PC-9 (cell line): ENCODE results near the gene CACNA1E. TPM values are rescaled to one million over a fixed set of nuclear protein-coding genes. Genes with fewer than 3 reads are reported as not detected.

ENCODE experiments used
- BruUV-seq: library from RNA; stranded (reverse); fragments of 400-500 nt; replicated peaks from 2 replicates; lab custom pipeline; 2021; lab: Mats Ljungman, UMichigan
- CTCF ChIA-PET: fragments of 300-600 bp; sonication (Branson Sonifier 250); formaldehyde crosslinking; loops from one replicate; lab custom pipeline; 2022; ENCODE audit warnings: antibody characterized with exemption; lab: Charles Lee
- POLR2A ChIA-PET: fragments of 300-600 bp; sonication (Branson Sonifier 250); formaldehyde crosslinking; loops from one replicate; lab custom pipeline; 2022; ENCODE audit warnings: antibody characterized with exemption; ENCODE audit not compliant: unreplicated experiment; lab: Charles Lee
- DNase-seq, 2 experiments: peaks; one replicate each; pipeline versions ENCODE4 v3.0.0 to v3.0.0-alpha.2; 2015 to 2022; ENCODE audit warnings: mixed read lengths in 1 of 2
- H2AFZ ChIP-seq: fragments of 200-600 bp; sonication (generic); 2 replicates; pipeline ENCODE4 v1.8.1; 2017; ENCODE audit warnings: antibody characterized with exemption
- H3F3A ChIP-seq: fragments of 200-600 bp; sonication (generic); 2 replicates; pipeline ENCODE4 v1.8.1; 2017; ENCODE audit warnings: antibody characterized with exemption, mild to moderate bottlenecking, low read depth; ENCODE audit not compliant: insufficient read depth
- H3K27ac ChIP-seq: fragments of 200-600 bp; sonication (generic); 2 replicates; pipeline ENCODE4 v1.6.1; 2016; ENCODE audit warnings: mixed run types
- H3K27me3 ChIP-seq: fragments of 200-600 bp; sonication (generic); 2 replicates; pipeline ENCODE4 v1.6.1; 2016; ENCODE audit warnings: low read depth, mixed run types; ENCODE audit not compliant: insufficient read depth
- H3K36me3 ChIP-seq: fragments of 200-600 bp; sonication (generic); 2 replicates; pipeline ENCODE4 v1.6.1; 2016; ENCODE audit warnings: low read depth, mixed run types
- H3K4me1 ChIP-seq: fragments of 200-600 bp; sonication (generic); replicated peaks from 2 replicates; pipeline ENCODE4 v1.6.1; 2016; ENCODE audit warnings: mixed run types; ENCODE audit not compliant: insufficient read depth
- H3K4me2 ChIP-seq: fragments of 200-600 bp; sonication (generic); 2 replicates; pipeline ENCODE4 v1.6.1; 2017; ENCODE audit warnings: mixed run types
- H3K4me3 ChIP-seq: fragments of 200-600 bp; sonication (generic); 2 replicates; pipeline ENCODE4 v1.6.1; 2016; ENCODE audit warnings: mixed run types
- H3K79me2 ChIP-seq: fragments of 200-600 bp; sonication (generic); 2 replicates; pipeline ENCODE4 v1.6.1; 2017; ENCODE audit warnings: low read depth, mixed run types
- H3K9me2 ChIP-seq: fragments of 200-600 bp; sonication (generic); 2 replicates; pipeline ENCODE4 v1.8.1; 2017; ENCODE audit warnings: mild to moderate bottlenecking; ENCODE audit not compliant: insufficient read depth
- H3K9me3 ChIP-seq: fragments of 200-600 bp; sonication (generic); 2 replicates; pipeline ENCODE4 v1.8.1; 2016; ENCODE audit warnings: low read depth; ENCODE audit not compliant: insufficient read depth
- H4K20me1 ChIP-seq: fragments of 200-600 bp; sonication (generic); 2 replicates; pipeline ENCODE4 v1.8.1; 2017; ENCODE audit not compliant: insufficient read depth
- CTCF ChIP-seq: fragments of 200-600 bp; sonication (generic); conservative IDR thresholded peaks from 2 replicates; pipeline ENCODE4 v1.6.1; 2017; ENCODE audit warnings: mixed run types, antibody characterized with exemption, mild to moderate bottlenecking, moderate library complexity
- EZH2 ChIP-seq: fragments of 200-600 bp; sonication (generic); IDR thresholded peaks from 2 replicates; pipeline ENCODE4 v1.8.0; 2017; ENCODE audit warnings: antibody characterized with exemption, low read depth
- intact Hi-C: fragments of 100-400 bp; cut with micrococcal nuclease; formaldehyde crosslinking; loops from one replicate; pipeline ENCODE4 v1.10.0; 2022; ENCODE audit not compliant: unreplicated experiment
- total RNA-seq: library from RNA; stranded (reverse); gene quantifications from 2 replicates; pipeline ENCODE4 v1.2.3, GENCODE V29; 2021

CACNA1E gene
- total RNA-seq, 1 experiment from 2014 or later, result not detected

- BruUV-seq, result no TSS peak
- POLR2A ChIA-PET, result no interaction called here
These were observed 329.9 kb downstream of the CACNA1E start for GRCh38 chr1:181813266-181813665.

GRCh38 chr1:181816608-181817007, 333.3 kb downstream of the CACNA1E start:
- BruUV-seq, result no TSS peak
- Histone ChIP-seq H3K27me3 (peaks cover 25% of the 10 kb centered on the region; the same call in 1 of the 2 replicates), H3K36me3 (no peaks in the 10 kb centered on the region), H4K20me1 (no peaks in the 10 kb centered on the region), H3K4me3 (no peak overlapping the region), H2AFZ (no peak overlapping the region), H3K4me2 (no peak overlapping the region), H3K4me1 (no peaks in the 10 kb centered on the region), H3K9me2 (no peaks in the 10 kb centered on the region), H3K79me2 (no peaks in the 10 kb centered on the region), H3F3A (no peaks in the 10 kb centered on the region), H3K27ac (no peak overlapping the region), H3K9me3 (no peaks in the 10 kb centered on the region)
- ChIA-PET POLR2A (no interaction called here), CTCF (interaction anchor here (0.6 kb wide), 1 partner anchor 279 kb away, joined by 3 read pairs; no protein-coding TSS in a partner anchor)
- no peak for TF ChIP-seq CTCF
- no peak for TF ChIP-seq EZH2
- intact Hi-C loops, result no loop called here
- no peak for DNase-seq

More at GRCh38 chr1:181813266-181813665, 329.9 kb downstream of the CACNA1E start:
- no peaks in the 10 kb centered on the region for H3K36me3 ChIP-seq
- no peaks in the 10 kb centered on the region for H4K20me1 ChIP-seq
- no peaks in the 10 kb centered on the region for H3K9me2 ChIP-seq
- CTCF ChIA-PET, result no interaction called here
- intact Hi-C loops, result no loop called here
- no peak overlapping the region for H2AFZ ChIP-seq
- no peaks in the 10 kb centered on the region for H3K9me3 ChIP-seq
- TF ChIP-seq CTCF (no peak), EZH2 (no peak)
- H3K4me3 ChIP-seq, result no peak overlapping the region
- H3F3A ChIP-seq, result no peaks in the 10 kb centered on the region
- peaks cover 37% of the 10 kb centered on the region; the same call in 1 of the 2 replicates for H3K27me3 ChIP-seq
- no peaks in the 10 kb centered on the region for H3K79me2 ChIP-seq
- no peak overlapping the region for H3K27ac ChIP-seq
- H3K4me1 ChIP-seq, result no peaks in the 10 kb centered on the region
- no peak for DNase-seq
- H3K4me2 ChIP-seq, result no peak overlapping the region

- Histone ChIP-seq H2AFZ (no peak overlapping the region), H3K27ac (no peak overlapping the region), H3F3A (no peaks in the 10 kb centered on the region), H3K4me2 (no peak overlapping the region), H3K4me3 (no peak overlapping the region), H3K27me3 (peaks cover 20% of the 10 kb centered on the region; the same call in 1 of the 2 replicates), H4K20me1 (no peaks in the 10 kb centered on the region), H3K79me2 (no peaks in the 10 kb centered on the region), H3K9me2 (no peaks in the 10 kb centered on the region), H3K36me3 (no peaks in the 10 kb centered on the region), H3K9me3 (no peaks in the 10 kb centered on the region), H3K4me1 (no peaks in the 10 kb centered on the region)
- ChIA-PET POLR2A (no interaction called here), CTCF (interaction anchor here (0.6 kb wide), 1 partner anchor 279 kb away, joined by 3 read pairs; no protein-coding TSS in a partner anchor)
- no TSS peak for BruUV-seq
- intact Hi-C loops, result no loop called here
- no peak for TF ChIP-seq CTCF
- TF ChIP-seq EZH2, result no peak
- no peak for DNase-seq
These were observed 333.8 kb downstream of the CACNA1E start for GRCh38 chr1:181817091-181817490.
